ENCODE measurements around the gene L3MBTL4. TPM values are rescaled to one million over a fixed set of nuclear protein-coding genes. Genes with fewer than 3 reads are reported as not detected.

Gene L3MBTL4
- polyA plus RNA-seq, 3 donors: 4.7 to 5.7 (median 5.1) TPM

- DNase-seq (ENCODE audit: low read depth in 3 of 3, low spot score in 2 of 3): no peak
Measured at GRCh38 chr18:5969989-5970403, 444.7 kb downstream of the L3MBTL4 start.

GRCh38 chr18:5969355-5969988 is 445.2 kb downstream of the L3MBTL4 start:
- DNase-seq (ENCODE audit: low read depth in 3 of 3, low spot score in 2 of 3): no peak

- DNase-seq (ENCODE audit: low read depth in 3 of 3, low spot score in 2 of 3): no peak
Measured at GRCh38 chr18:5967666-5968065, 447.0 kb downstream of the L3MBTL4 start.

- DNase-seq (ENCODE audit: low read depth in 3 of 3, low spot score in 2 of 3): no peak
Measured at GRCh38 chr18:5967007-5967406, 447.7 kb downstream of the L3MBTL4 start.

- no peak for DNase-seq (ENCODE audit: low read depth in 3 of 3, low spot score in 2 of 3)
Measured at GRCh38 chr18:5966514-5966913, 448.2 kb downstream of the L3MBTL4 start.

- DNase-seq (ENCODE audit: low read depth in 3 of 3, low spot score in 2 of 3): no peak
Measured at GRCh38 chr18:5964996-5965395, 449.7 kb downstream of the L3MBTL4 start.

- DNase-seq (ENCODE audit: low read depth in 3 of 3, low spot score in 2 of 3): no peak
Measured at GRCh38 chr18:5964596-5964995, 450.1 kb downstream of the L3MBTL4 start.

- no peak for DNase-seq (ENCODE audit: low read depth in 3 of 3, low spot score in 2 of 3)
Measured at GRCh38 chr18:5964108-5964507, 450.6 kb downstream of the L3MBTL4 start.

- no peak for DNase-seq (ENCODE audit: low read depth in 3 of 3, low spot score in 2 of 3)
Measured at GRCh38 chr18:5963267-5963666, 451.4 kb downstream of the L3MBTL4 start.

GRCh38 chr18:5962362-5962761 is 452.3 kb downstream of the L3MBTL4 start:
- DNase-seq (ENCODE audit: low read depth in 3 of 3, low spot score in 2 of 3): no peak

- no peak for DNase-seq (ENCODE audit: low read depth in 3 of 3, low spot score in 2 of 3)
Measured at GRCh38 chr18:5961828-5962150, 452.9 kb downstream of the L3MBTL4 start.

- no peak for DNase-seq (ENCODE audit: low read depth in 3 of 3, low spot score in 2 of 3)
Measured at GRCh38 chr18:5961097-5961827, 453.4 kb downstream of the L3MBTL4 start.

GRCh38 chr18:5958822-5959221 is 455.9 kb downstream of the L3MBTL4 start:
- DNase-seq (ENCODE audit: low read depth in 3 of 3, low spot score in 2 of 3): no peak

GRCh38 chr18:5955861-5956260 is 458.9 kb downstream of the L3MBTL4 start:
- no peak for DNase-seq (ENCODE audit: low read depth in 3 of 3, low spot score in 2 of 3)

GRCh38 chr18:5951515-5952091 is 463.1 kb downstream of the L3MBTL4 start:
- no peak for DNase-seq (ENCODE audit: low read depth in 3 of 3, low spot score in 2 of 3)

GRCh38 chr18:5948781-5949180 is 465.9 kb downstream of the L3MBTL4 start:
- DNase-seq (ENCODE audit: low read depth in 3 of 3, low spot score in 2 of 3): no peak

- DNase-seq (ENCODE audit: low read depth in 3 of 3, low spot score in 2 of 3): no peak
Measured at GRCh38 chr18:5948237-5948636, 466.5 kb downstream of the L3MBTL4 start.

GRCh38 chr18:5944448-5944847 is 470.3 kb downstream of the L3MBTL4 start:
- no peak for DNase-seq (ENCODE audit: low read depth in 3 of 3, low spot score in 2 of 3)

- no peak for DNase-seq (ENCODE audit: low read depth in 3 of 3, low spot score in 2 of 3)
Measured at GRCh38 chr18:5943514-5943913, 471.2 kb downstream of the L3MBTL4 start.

- no peak for DNase-seq (ENCODE audit: low read depth in 3 of 3, low spot score in 2 of 3)
Measured at GRCh38 chr18:5942591-5942990, 472.1 kb downstream of the L3MBTL4 start.

GRCh38 chr18:5941890-5942289 is 472.8 kb downstream of the L3MBTL4 start:
- no peak for DNase-seq (ENCODE audit: low read depth in 3 of 3, low spot score in 2 of 3)

All from right renal cortex interstitium (tissue), 3 donors.